SU-DHL-6 (cell line): Measurements from ENCODE around the gene PALLD.

Source experiments
- CTCF ChIP-seq: fragments of 200-600 bp; sonication (generic); IDR thresholded peaks from one replicate; pipeline ENCODE4 v1.5.1; 2017; ENCODE audit warnings: antibody characterized with exemption, mild to moderate bottlenecking, low read length, moderate library complexity; ENCODE audit not compliant: insufficient read depth, poor library complexity, severe bottlenecking
- EZH2phosphoT487 ChIP-seq: fragments of 200-600 bp; sonication (generic), shearing (Covaris generic); conservative IDR thresholded peaks from 2 replicates; pipeline ENCODE4 v1.6.1; 2018; ENCODE audit warnings: mild to moderate bottlenecking, antibody characterized with exemption, low read length, moderate library complexity, mixed read lengths

GRCh38 chr4:168886351-168886750, 389.5 kb downstream of the PALLD start:
- no peak for TF ChIP-seq CTCF
- TF ChIP-seq EZH2phosphoT487, result no peak
